Suprapubic skin (tissue), 4 donors: ENCODE data around the gene ZNF365. TPM values are rescaled to one million over a fixed set of nuclear protein-coding genes. Genes with fewer than 3 reads are reported as not detected.

Experiments used
- DNase-seq, 2 donors: peaks; one replicate each; pipeline ENCODE4 v3.0.0-alpha.2; 2019; ENCODE audit warnings: low spot score in 2 of 2
- H3K27ac ChIP-seq: fragments of 200-600 bp; sonication (generic); one replicate; pipeline ENCODE4 v1.5.1; 2019
- H3K27me3 ChIP-seq: fragments of 200-600 bp; sonication (generic); one replicate; pipeline ENCODE4 v1.5.1; 2019
- H3K36me3 ChIP-seq: fragments of 200-600 bp; sonication (generic); one replicate; pipeline ENCODE4 v1.5.1; 2019
- H3K4me1 ChIP-seq: fragments of 200-600 bp; sonication (generic); one replicate; pipeline ENCODE4 v1.5.1; 2019
- H3K4me3 ChIP-seq: fragments of 200-600 bp; sonication (generic); one replicate; pipeline ENCODE4 v1.5.1; 2019; ENCODE audit warnings: mild to moderate bottlenecking
- H3K9me3 ChIP-seq: fragments of 200-600 bp; sonication (generic); one replicate; pipeline ENCODE4 v1.5.1; 2019
- EP300 ChIP-seq: sonication (generic); formaldehyde crosslinking; IDR thresholded peaks from one replicate; pipeline ENCODE4 v1.6.1; 2017; ENCODE audit warnings: antibody characterized with exemption
- POLR2A ChIP-seq, 2 donors: fragments of 450-650 bp; IDR thresholded peaks; one replicate each; pipeline ENCODE4 v1.6.1; 2017; ENCODE audit warnings: antibody characterized with exemption in 2 of 2, mild to moderate bottlenecking in 2 of 2, moderate library complexity in 2 of 2
- POLR2AphosphoS5 ChIP-seq, 3 donors: sonication (generic); formaldehyde crosslinking; IDR thresholded peaks; one replicate each; pipeline ENCODE4 v1.6.1; 2017; ENCODE audit warnings: antibody characterized with exemption in 3 of 3
- WGBS: methylation state at CpG from one replicate; pipeline ENCODE4 v1.1.5; 2018; 5-methylcytosine and 5-hydroxymethylcytosine counted together
- total RNA-seq, 4 donors: library from RNA; depleted of rRNA; stranded (reverse); fragments of >200 nt; gene quantifications; one replicate each; pipeline ENCODE4 v1.1.0, GENCODE V29; 2016
- TF ChIP-seq, protein P1 (sequence below), 2 donors: fragments of 200-600 bp in 1 of 2; fragments of 450-650 bp in 1 of 2; sonication (generic) in 1 of 2; IDR thresholded peaks; one replicate each; pipeline ENCODE4 v1.5.1; 2016 to 2019; ENCODE audit warnings: antibody characterized with exemption in 2 of 2, mild to moderate bottlenecking in 1 of 2, moderate library complexity in 1 of 2

The ZNF365 gene
- total RNA-seq, 4 donors from 2014 or later = 0.42 to 2.5 (median 1.8) TPM

DNA sequence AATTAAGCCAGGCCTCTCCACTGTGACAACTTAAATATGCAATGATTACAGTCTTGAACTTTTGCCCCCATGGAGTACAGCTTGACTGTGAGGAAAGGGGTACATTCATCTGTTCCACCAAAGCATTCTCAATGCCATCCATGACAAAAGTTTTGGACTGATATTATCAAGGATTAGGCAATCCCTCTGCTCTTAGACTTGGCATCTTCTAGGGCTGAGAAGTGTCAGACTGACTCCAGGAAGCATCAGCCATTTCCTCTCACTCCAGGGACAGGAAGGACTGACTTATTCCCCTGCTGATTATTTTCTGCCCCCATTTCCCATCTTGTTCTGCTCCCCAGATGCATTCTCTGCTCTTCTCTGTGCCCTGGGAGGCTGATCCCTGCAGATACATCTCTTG, 69.7 kb downstream of the ZNF365 start:
- TF ChIP-seq, protein P1, sequence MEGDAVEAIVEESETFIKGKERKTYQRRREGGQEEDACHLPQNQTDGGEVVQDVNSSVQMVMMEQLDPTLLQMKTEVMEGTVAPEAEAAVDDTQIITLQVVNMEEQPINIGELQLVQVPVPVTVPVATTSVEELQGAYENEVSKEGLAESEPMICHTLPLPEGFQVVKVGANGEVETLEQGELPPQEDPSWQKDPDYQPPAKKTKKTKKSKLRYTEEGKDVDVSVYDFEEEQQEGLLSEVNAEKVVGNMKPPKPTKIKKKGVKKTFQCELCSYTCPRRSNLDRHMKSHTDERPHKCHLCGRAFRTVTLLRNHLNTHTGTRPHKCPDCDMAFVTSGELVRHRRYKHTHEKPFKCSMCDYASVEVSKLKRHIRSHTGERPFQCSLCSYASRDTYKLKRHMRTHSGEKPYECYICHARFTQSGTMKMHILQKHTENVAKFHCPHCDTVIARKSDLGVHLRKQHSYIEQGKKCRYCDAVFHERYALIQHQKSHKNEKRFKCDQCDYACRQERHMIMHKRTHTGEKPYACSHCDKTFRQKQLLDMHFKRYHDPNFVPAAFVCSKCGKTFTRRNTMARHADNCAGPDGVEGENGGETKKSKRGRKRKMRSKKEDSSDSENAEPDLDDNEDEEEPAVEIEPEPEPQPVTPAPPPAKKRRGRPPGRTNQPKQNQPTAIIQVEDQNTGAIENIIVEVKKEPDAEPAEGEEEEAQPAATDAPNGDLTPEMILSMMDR (IDR thresholded peaks at IDR 0.05) = no peak

DNA sequence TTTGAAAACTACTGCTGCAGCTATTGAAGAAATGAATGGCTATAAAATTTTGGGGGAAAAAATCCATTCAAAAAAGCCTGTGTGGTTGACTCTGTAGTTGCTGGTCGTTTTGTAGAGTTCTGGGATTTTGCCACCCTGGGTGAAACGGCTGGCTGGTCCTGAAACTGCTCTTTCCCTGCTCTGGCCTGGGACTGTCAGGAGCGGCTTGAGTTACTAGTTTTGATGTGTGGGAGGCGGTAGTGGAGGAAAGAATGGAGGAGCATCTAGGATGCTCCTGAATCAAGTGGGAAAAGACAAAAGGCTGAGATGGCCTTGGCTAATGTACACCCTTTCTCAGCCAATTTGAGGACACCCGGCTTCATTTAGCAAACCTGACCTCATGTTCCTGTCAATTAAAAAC, 72.5 kb downstream of the ZNF365 start:
- H3K9me3 ChIP-seq = no peaks in the 10 kb centered on the region
- no peaks in the 10 kb centered on the region for H3K27me3 ChIP-seq
- TF ChIP-seq POLR2AphosphoS5 (IDR thresholded peaks at IDR 0.05) (no peak), EP300 (no peak), POLR2A (IDR thresholded peaks at IDR 0.05) (no peak)
- TF ChIP-seq, protein P1 (IDR thresholded peaks at IDR 0.05) = no peak
- WGBS = 65% methylated on average over 5 of the region's 5 CpGs
- H3K36me3 ChIP-seq = no peaks in the 10 kb centered on the region
- H3K27ac ChIP-seq = no peak overlapping the region
- H3K4me3 ChIP-seq = no peak overlapping the region
- peaks cover 15% of the 10 kb centered on the region for H3K4me1 ChIP-seq
- no peak for DNase-seq

More for the DNA sequence above, 69.7 kb downstream of the ZNF365 start:
- H3K9me3 ChIP-seq = no peaks in the 10 kb centered on the region
- no peaks in the 10 kb centered on the region for H3K36me3 ChIP-seq
- no peak for DNase-seq
- no peaks in the 10 kb centered on the region for H3K27me3 ChIP-seq
- H3K4me1 ChIP-seq = peaks cover 5% of the 10 kb centered on the region
- H3K4me3 ChIP-seq = no peak overlapping the region
- no peak overlapping the region for H3K27ac ChIP-seq

DNA sequence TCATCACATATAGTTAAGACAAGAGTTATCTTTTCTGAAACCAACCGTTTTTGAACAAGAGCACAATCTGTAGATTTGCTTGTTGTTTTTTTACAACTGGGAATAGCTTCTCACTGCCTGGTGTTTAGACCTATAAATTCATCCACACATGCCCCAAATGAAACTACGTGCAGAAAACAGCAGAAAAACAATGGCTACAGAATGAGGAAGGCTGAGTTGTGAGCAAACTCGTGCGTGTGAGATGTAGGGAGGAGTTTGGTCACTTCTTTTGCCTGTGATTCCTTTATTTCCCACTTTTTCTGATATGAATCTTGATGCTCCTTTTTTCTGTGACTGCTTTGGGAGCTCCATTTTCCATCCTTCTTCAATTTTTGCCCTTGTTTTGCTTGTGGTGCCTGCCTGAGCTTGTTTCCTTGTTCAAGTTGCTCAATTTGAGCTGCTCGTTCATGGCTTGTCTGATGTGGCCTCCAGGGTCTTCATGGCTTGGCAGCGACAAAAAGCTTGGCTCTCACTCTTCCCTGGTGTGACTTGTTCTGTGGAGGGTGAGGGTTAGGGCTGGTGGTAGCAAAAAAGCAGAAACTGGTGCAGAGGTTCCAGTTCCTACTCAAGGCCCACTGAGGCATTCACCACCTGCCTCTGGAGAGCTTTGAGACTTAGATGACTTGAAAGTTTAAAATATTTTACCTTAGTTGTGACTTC, 76.9 kb downstream of the ZNF365 start:
- H3K4me3 ChIP-seq = no peak overlapping the region

DNA sequence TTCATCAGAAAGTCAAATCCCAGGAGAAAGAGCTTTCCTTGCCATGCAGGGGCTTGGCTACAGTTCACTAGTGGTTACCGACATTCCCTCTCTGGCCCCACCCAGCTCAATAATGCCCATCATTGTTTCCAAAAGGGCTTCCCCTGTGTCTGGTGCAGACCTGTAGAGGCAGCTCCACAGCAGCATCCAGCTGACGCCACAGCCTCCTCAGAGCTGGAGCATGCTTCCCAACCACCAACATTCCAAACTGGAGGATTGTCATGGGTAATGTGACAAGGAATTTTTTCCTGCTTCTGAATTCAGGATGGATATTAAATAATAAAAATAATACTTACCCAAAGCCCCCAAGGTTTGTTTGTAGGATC, 77.4 kb downstream of the ZNF365 start:
- H3K9me3 ChIP-seq = no peaks in the 10 kb centered on the region
- no peaks in the 10 kb centered on the region for H3K36me3 ChIP-seq
- WGBS = 72% methylated on average over 2 of the region's 2 CpGs
- TF ChIP-seq POLR2AphosphoS5 (IDR thresholded peaks at IDR 0.05) (no peak), POLR2A (IDR thresholded peaks at IDR 0.05) (no peak), EP300 (no peak)
- TF ChIP-seq, protein P1 (IDR thresholded peaks at IDR 0.05) = no peak
- no peak overlapping the region for H3K4me3 ChIP-seq
- peaks cover 30% of the 10 kb centered on the region for H3K4me1 ChIP-seq
- no peaks in the 10 kb centered on the region for H3K27me3 ChIP-seq
- peak overlapping the region; percentile 22 for H3K27ac ChIP-seq
- no peak for DNase-seq

More for the DNA sequence above, 76.9 kb downstream of the ZNF365 start:
- H3K4me1 ChIP-seq = peaks cover 28% of the 10 kb centered on the region
- no peaks in the 10 kb centered on the region for H3K36me3 ChIP-seq
- DNase-seq = no peak
- peak overlapping the region; percentile 22 for H3K27ac ChIP-seq
- H3K9me3 ChIP-seq = no peaks in the 10 kb centered on the region
- TF ChIP-seq EP300 = no peak
- TF ChIP-seq, protein P1 (IDR thresholded peaks at IDR 0.05) = no peak
- no peak for TF ChIP-seq POLR2A (IDR thresholded peaks at IDR 0.05)
- TF ChIP-seq POLR2AphosphoS5 (IDR thresholded peaks at IDR 0.05) = no peak
- no peaks in the 10 kb centered on the region for H3K27me3 ChIP-seq
- 43% methylated on average over 6 of the region's 6 CpGs for WGBS

Other genes starting within 250 kb of the ZNF365 start
- gene RTKN2, start 105.5 kb upstream of the ZNF365 start, total RNA-seq = 1 to 10 TPM in 1 of 4 donors, under 1 TPM in 3; 0.83 to 2.5 (median 0.94) TPM